MM.1S (cell line): ENCODE measurements around the gene COL6A2.

Source experiments
- CTCF ChIP-seq: fragments of 300-600 bp; sonication (generic); IDR thresholded peaks from 2 replicates; pipeline ENCODE4 v1.5.1; 2016; ENCODE audit warnings: antibody characterized with exemption, low read length, mixed read lengths
- EZH2 ChIP-seq: fragments of 300-600 bp; sonication (generic); optimal IDR thresholded peaks from 2 replicates; pipeline ENCODE3; 2017; ENCODE audit warnings: low read depth, mild to moderate bottlenecking, antibody characterized with exemption, low read length, mixed read lengths
- EZH2phosphoT487 ChIP-seq: fragments of 300-600 bp; sonication (generic); IDR thresholded peaks from 2 replicates; pipeline ENCODE4 v1.6.1; 2018; ENCODE audit warnings: antibody characterized with exemption, low read length

DNA sequence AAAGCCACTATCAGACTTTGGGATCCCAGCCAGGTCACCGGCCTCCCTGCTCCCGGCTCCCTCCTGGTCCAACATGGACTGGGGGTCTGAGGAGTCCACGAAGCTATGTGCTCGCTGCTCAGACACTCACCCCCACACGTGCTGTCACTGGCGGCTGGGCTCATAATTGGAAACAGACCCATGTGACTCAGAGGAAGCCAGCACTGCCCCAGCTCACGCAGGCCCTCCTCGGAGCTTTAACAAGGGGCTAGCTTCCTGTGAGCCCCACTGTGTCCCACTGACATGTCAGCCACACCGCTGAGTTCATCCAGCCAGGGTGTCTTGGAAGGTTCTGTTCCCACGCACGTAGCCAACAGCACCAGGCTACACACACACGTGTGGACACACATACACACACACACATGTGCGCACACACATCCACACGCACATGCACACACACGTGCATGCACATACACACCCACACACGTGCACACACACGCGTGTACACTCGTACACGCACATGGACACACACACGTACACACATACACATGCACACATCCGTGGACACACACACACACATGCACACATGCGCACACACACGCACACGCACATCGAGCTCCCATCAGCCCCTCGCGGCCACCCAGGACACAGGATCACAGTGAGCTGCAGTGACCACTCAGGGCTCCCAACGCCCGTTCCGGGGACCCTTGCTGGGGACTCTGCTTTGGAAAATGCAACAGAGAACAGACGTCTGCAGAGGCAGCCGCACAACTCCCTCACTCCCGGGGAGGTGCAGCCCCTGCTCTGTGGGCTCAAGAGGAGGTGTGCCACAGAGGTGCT is 18.4 kb upstream of the COL6A2 start:
- TF ChIP-seq CTCF (no peak), EZH2phosphoT487 (no peak), EZH2 (no peak)
